Stimulated activated naive B cell treated with anti-CD40 and anti-IgM and Interleukin-4, amounts not matched to agents 10 μg/mL and 1 μg/mL and 100 μg/mL, for 72 hours (primary cell): Measurements from ENCODE around the gene CDK8.

Experiments used
- ATAC-seq, 2 donors: fragments of 150-1000 bp; cut with Tn5 transposase; replicated peaks; 2 replicates each; pipeline ENCODE4 v1.10.0; 2021; ENCODE audit warnings: moderate library complexity in 1 of 2
- DNase-seq: peaks from one replicate; pipeline ENCODE4 v3.0.0; 2021
- H3K27ac Mint-ChIP-seq: one replicate; pipeline ENCODE4 v1.8.0; 2022; ENCODE audit warnings: mild to moderate bottlenecking, mixed read lengths
- H3K27me3 Mint-ChIP-seq, 2 donors: one replicate each; pipeline ENCODE4 v1.8.0; 2022; ENCODE audit warnings: mixed read lengths in 2 of 2
- H3K36me3 Mint-ChIP-seq, 2 donors: one replicate each; pipeline ENCODE4 v1.8.0; 2022; ENCODE audit warnings: mixed read lengths in 2 of 2, mild to moderate bottlenecking in 1 of 2
- H3K4me1 Mint-ChIP-seq, 2 donors: one replicate each; pipeline ENCODE4 v1.8.0; 2022; ENCODE audit warnings: mixed read lengths in 2 of 2, mild to moderate bottlenecking in 1 of 2
- H3K4me3 Mint-ChIP-seq, 2 donors: one replicate each; pipeline ENCODE4 v1.8.0; 2022; ENCODE audit warnings: mild to moderate bottlenecking in 2 of 2, mixed read lengths in 2 of 2, moderate library complexity in 1 of 2
- H3K9me3 Mint-ChIP-seq, 2 donors: one replicate each; pipeline ENCODE4 v1.8.0; 2022; ENCODE audit warnings: mixed read lengths in 2 of 2, mild to moderate bottlenecking in 1 of 2

Gene CDK8

GRCh38 chr13:26253787-26254582 lies at the start of gene CDK8:
CDK8 (plus strand) TSS chr13:26254129; CDS start chr13:26254642, 513 bp downstream.
- Mint-ChIP-seq H3K9me3 (no peaks in the 10 kb centered on the region), H3K4me1 (peaks cover 8 to 21% of the 10 kb centered on the region in 2 donors), H3K27me3 (no peaks in the 10 kb centered on the region), H3K27ac (peak within 1 kb of the TSS; percentile 88), H3K4me3 (peak within 1 kb of the TSS; percentile 84 to 89), H3K36me3 (no peaks in the 10 kb centered on the region)
- peak; percentile 90 to 92 for ATAC-seq
- DNase-seq: peak; percentile 90

- DNase-seq: no peak
- H3K27me3 Mint-ChIP-seq: no peaks in the 10 kb centered on the region
- no peak overlapping the region for H3K4me3 Mint-ChIP-seq
- H3K27ac Mint-ChIP-seq: no peak overlapping the region
- H3K9me3 Mint-ChIP-seq: no peaks in the 10 kb centered on the region
- H3K4me1 Mint-ChIP-seq: peaks cover 0 to 4% of the 10 kb centered on the region in 2 donors
- peaks cover 34 to 46% of the 10 kb centered on the region in 2 donors for H3K36me3 Mint-ChIP-seq
- no peak for ATAC-seq
Measured at GRCh38 chr13:26208287-26208686, 45.6 kb upstream of the CDK8 start.

GRCh38 chr13:26213345-26213744 lies 40.6 kb upstream of the CDK8 start:
- ATAC-seq (no peak), DNase-seq (no peak)
- no peak overlapping the region for H3K27ac Mint-ChIP-seq
- no peak overlapping the region for H3K4me3 Mint-ChIP-seq
- H3K9me3 Mint-ChIP-seq: no peaks in the 10 kb centered on the region
- peaks cover 5 to 11% of the 10 kb centered on the region in 2 donors for H3K4me1 Mint-ChIP-seq
- no peaks in the 10 kb centered on the region for H3K27me3 Mint-ChIP-seq
- H3K36me3 Mint-ChIP-seq: peaks cover 36 to 55% of the 10 kb centered on the region in 2 donors

GRCh38 chr13:26213982-26214381 lies 39.9 kb upstream of the CDK8 start:
- Mint-ChIP-seq H3K36me3 (peaks cover 30 to 51% of the 10 kb centered on the region in 2 donors), H3K9me3 (no peaks in the 10 kb centered on the region), H3K4me3 (no peak overlapping the region), H3K27me3 (no peaks in the 10 kb centered on the region), H3K4me1 (peaks cover 5 to 11% of the 10 kb centered on the region in 2 donors), H3K27ac (no peak overlapping the region)
- DNase-seq (no peak), ATAC-seq (no peak)

GRCh38 chr13:26216042-26216441 lies 37.9 kb upstream of the CDK8 start:
- H3K36me3 Mint-ChIP-seq: peaks cover 26 to 43% of the 10 kb centered on the region in 2 donors
- no peak overlapping the region for H3K4me3 Mint-ChIP-seq
- H3K27ac Mint-ChIP-seq: no peak overlapping the region
- H3K27me3 Mint-ChIP-seq: no peaks in the 10 kb centered on the region
- H3K4me1 Mint-ChIP-seq: peaks cover 6 to 11% of the 10 kb centered on the region in 2 donors
- no peaks in the 10 kb centered on the region for H3K9me3 Mint-ChIP-seq
- ATAC-seq: no peak
- DNase-seq: no peak

- no peaks in the 10 kb centered on the region for H3K27me3 Mint-ChIP-seq
Measured at GRCh38 chr13:26219726-26220125, 34.2 kb upstream of the CDK8 start.

GRCh38 chr13:26220575-26220974 lies 33.4 kb upstream of the CDK8 start:
- no peaks in the 10 kb centered on the region for H3K9me3 Mint-ChIP-seq
- no peaks in the 10 kb centered on the region for H3K27me3 Mint-ChIP-seq
- H3K4me3 Mint-ChIP-seq: peak overlapping the region in 1 of 2 donors; percentile 100

More at GRCh38 chr13:26219726-26220125, 34.2 kb upstream of the CDK8 start:
- peaks cover 15 to 25% of the 10 kb centered on the region in 2 donors for H3K4me1 Mint-ChIP-seq
- DNase-seq: no peak
- peaks cover 11 to 28% of the 10 kb centered on the region in 2 donors for H3K36me3 Mint-ChIP-seq
- H3K4me3 Mint-ChIP-seq: no peak overlapping the region
- no peaks in the 10 kb centered on the region for H3K9me3 Mint-ChIP-seq
- no peak for ATAC-seq
- H3K27ac Mint-ChIP-seq: no peak overlapping the region

GRCh38 chr13:26221399-26221720 lies 32.6 kb upstream of the CDK8 start:
- DNase-seq (no peak), ATAC-seq (no peak)
- H3K27me3 Mint-ChIP-seq: no peaks in the 10 kb centered on the region
- H3K27ac Mint-ChIP-seq: peak overlapping the region; percentile 100
- peaks cover 13 to 20% of the 10 kb centered on the region in 2 donors for H3K4me1 Mint-ChIP-seq
- peak overlapping the region; percentile 95 to 100 for H3K4me3 Mint-ChIP-seq
- H3K36me3 Mint-ChIP-seq: peaks cover 5 to 21% of the 10 kb centered on the region in 2 donors
- no peaks in the 10 kb centered on the region for H3K9me3 Mint-ChIP-seq

More at GRCh38 chr13:26220575-26220974, 33.4 kb upstream of the CDK8 start:
- Mint-ChIP-seq H3K36me3 (peaks cover 5 to 21% of the 10 kb centered on the region in 2 donors), H3K4me1 (peaks cover 13 to 20% of the 10 kb centered on the region in 2 donors), H3K27ac (no peak overlapping the region)
- DNase-seq (no peak), ATAC-seq (no peak)

GRCh38 chr13:26221721-26222519 lies 32.0 kb upstream of the CDK8 start, which contains the start of gene RNF6:
RNF6 (minus strand) TSS chr13:26222314; CDS start chr13:26219649, 2,665 bp downstream.
- Mint-ChIP-seq H3K4me1 (peaks cover 13 to 20% of the 10 kb centered on the region in 2 donors), H3K4me3 (peak within 1 kb of the TSS; percentile 95 to 100), H3K27ac (peak within 1 kb of the TSS; percentile 100), H3K27me3 (no peaks in the 10 kb centered on the region), H3K9me3 (no peaks in the 10 kb centered on the region), H3K36me3 (peaks cover 5 to 20% of the 10 kb centered on the region in 2 donors)
- DNase-seq (peak; percentile 87), ATAC-seq (peak; percentile 95)

- DNase-seq (no peak), ATAC-seq (peak; percentile 68 to 69)
- H3K4me3 Mint-ChIP-seq: peak overlapping the region; percentile 95 to 100
- H3K9me3 Mint-ChIP-seq: no peaks in the 10 kb centered on the region
- H3K27me3 Mint-ChIP-seq: peaks cover 0 to 2% of the 10 kb centered on the region in 2 donors
- peaks cover 5 to 14% of the 10 kb centered on the region in 2 donors for H3K36me3 Mint-ChIP-seq
- peaks cover 13 to 20% of the 10 kb centered on the region in 2 donors for H3K4me1 Mint-ChIP-seq
- H3K27ac Mint-ChIP-seq: peak overlapping the region; percentile 100
Measured at GRCh38 chr13:26222520-26223046, 31.3 kb upstream of the CDK8 start.

- peaks cover 10 to 20% of the 10 kb centered on the region in 2 donors for H3K4me1 Mint-ChIP-seq
- H3K4me3 Mint-ChIP-seq: no peak overlapping the region
- ATAC-seq: no peak
- DNase-seq: no peak
- no peaks in the 10 kb centered on the region for H3K9me3 Mint-ChIP-seq
- H3K36me3 Mint-ChIP-seq: peaks cover 0 to 3% of the 10 kb centered on the region in 2 donors
- H3K27ac Mint-ChIP-seq: no peak overlapping the region
- H3K27me3 Mint-ChIP-seq: peaks cover under 1 to 13% of the 10 kb centered on the region in 2 donors
Measured at GRCh38 chr13:26225896-26226617, 27.9 kb upstream of the CDK8 start.

GRCh38 chr13:26227166-26227971 lies 26.6 kb upstream of the CDK8 start:
- DNase-seq (no peak), ATAC-seq (no peak)
- no peaks in the 10 kb centered on the region for H3K9me3 Mint-ChIP-seq

GRCh38 chr13:26228096-26228495 lies 25.8 kb upstream of the CDK8 start:
- H3K27ac Mint-ChIP-seq: no peak overlapping the region
- ATAC-seq: no peak
- H3K27me3 Mint-ChIP-seq: peaks cover 4 to 23% of the 10 kb centered on the region in 2 donors
- no peak for DNase-seq
- H3K9me3 Mint-ChIP-seq: no peaks in the 10 kb centered on the region
- peaks cover 3 to 5% of the 10 kb centered on the region in 2 donors for H3K4me1 Mint-ChIP-seq
- H3K36me3 Mint-ChIP-seq: no peaks in the 10 kb centered on the region
- no peak overlapping the region for H3K4me3 Mint-ChIP-seq

More at GRCh38 chr13:26227166-26227971, 26.6 kb upstream of the CDK8 start:
- no peaks in the 10 kb centered on the region for H3K36me3 Mint-ChIP-seq
- no peak overlapping the region for H3K4me3 Mint-ChIP-seq
- peaks cover 4 to 23% of the 10 kb centered on the region in 2 donors for H3K27me3 Mint-ChIP-seq
- no peak overlapping the region for H3K27ac Mint-ChIP-seq
- H3K4me1 Mint-ChIP-seq: peaks cover 8 to 12% of the 10 kb centered on the region in 2 donors
